Lung microvascular endothelial cell (primary cell): ENCODE measurements around the gene DCLK2. TPM values are rescaled to one million over a fixed set of nuclear protein-coding genes. Genes with fewer than 3 reads are reported as not detected.

Source experiments
- DNase-seq, 2 donors: peaks; one replicate each; pipeline versions ENCODE4 v3.0.0 to v3.0.0-alpha.2; 2010; ENCODE audit warnings: low read depth in 2 of 2
- total RNA-seq: library from RNA; depleted of rRNA; stranded (reverse); fragments of >200 nt; gene quantifications from 2 replicates; pipeline ENCODE4 v1.2.1, GENCODE V29; 2014

DCLK2 gene
- total RNA-seq, 1 donor from 2014 or later: 1.2 TPM

DNA sequence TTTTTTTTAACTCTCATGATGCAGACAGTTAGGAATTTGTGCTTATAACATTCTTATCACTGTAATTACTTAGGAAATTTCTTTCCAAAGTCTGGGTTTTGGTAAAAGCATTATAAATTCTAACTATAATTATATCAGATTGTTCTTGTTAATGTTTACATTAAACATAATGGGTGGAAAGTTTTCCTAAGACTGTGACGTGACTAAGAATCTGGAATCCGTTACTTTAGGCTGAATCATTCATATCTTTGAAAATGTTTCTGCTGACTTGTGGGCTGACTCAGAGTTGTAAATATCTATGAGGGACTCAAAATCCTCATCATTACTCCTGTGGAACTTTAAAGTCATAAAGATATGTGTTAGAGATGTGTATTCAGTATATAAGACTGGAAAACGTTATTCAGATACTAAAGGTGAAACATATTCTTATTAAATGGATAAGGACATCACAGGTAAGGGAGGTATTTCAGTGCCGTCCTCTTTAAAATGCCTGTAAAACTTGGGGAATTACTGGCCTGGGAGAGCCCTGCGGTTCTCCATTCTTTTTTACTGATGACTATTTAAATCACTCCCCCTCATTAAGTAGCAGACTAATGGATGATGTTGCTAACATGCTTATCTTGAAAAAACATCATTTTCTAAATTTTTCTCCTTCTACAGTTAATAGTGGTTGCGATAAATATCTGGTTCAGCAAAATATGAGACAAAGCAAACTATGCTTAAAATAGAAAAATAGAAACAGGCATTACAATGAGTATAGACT is 159.0 kb downstream of the DCLK2 start:
- DNase-seq: peak in 1 of 2 donors; percentile 89

DNA sequence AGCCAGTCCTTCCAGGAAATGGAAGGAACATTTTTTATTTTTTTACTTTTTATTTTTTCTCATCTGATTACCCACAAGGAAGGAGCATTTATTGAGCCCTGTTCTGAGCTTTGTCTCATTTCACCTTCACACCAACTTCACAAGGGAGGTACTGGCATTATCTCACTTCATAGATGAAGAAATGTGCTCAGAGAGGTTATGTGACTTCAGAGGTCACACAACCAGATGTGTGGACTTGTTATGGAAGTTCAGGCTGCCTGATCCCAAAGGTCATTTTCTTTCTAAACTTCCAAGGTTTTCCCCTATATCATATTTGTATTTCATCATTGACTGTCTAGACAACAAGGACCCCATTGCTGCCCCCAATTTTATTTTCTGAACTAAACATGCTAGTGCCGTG is 160.3 kb downstream of the DCLK2 start:
- DNase-seq: no peak

- no peak for DNase-seq
Measured at GRCh38 chr4:150240011-150240410, 161.8 kb downstream of the DCLK2 start.

- DNase-seq: peak; percentile 53 to 67
Measured at GRCh38 chr4:150242820-150243458, 164.7 kb downstream of the DCLK2 start.

DNA sequence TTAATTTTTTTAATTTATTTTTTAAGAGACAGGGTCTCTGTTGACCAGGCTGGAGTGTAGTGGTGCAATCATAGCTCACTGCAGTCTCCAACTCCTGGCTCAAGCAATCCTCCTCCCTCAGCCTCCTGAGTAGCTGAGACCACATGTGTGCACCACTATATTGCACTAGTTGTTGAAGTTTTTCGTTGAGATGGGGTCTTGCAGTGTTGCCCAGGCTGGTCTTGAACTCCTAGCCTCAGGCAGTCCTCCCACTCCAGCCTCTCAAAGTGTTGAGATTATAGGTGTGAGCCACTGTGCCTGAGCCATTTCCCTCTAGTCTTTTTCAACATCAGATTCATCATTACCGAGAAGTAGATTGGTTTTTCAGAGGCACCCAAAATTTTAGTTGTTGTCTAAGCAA is 165.7 kb downstream of the DCLK2 start:
- no peak for DNase-seq

DNA sequence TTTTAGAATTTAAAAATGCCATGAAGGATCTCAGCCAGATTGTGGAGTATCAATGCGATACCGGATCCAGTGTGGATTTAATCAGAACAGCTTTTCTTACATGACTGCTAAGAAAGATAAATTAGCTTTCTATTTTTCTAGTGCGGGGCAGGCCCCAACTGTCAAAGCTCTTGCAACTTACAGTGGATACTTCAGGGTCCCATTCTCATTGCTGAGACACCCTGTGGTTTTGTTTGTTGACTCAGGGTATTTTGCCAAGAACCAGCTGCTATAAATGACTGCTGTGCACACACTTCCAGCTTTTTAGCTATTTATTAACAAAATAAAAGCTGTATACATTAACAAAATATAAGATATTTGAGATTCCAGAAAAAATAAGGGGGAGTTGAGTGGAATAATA is 166.4 kb downstream of the DCLK2 start:
- peak in 1 of 2 donors; percentile 17 for DNase-seq

- DNase-seq: no peak
Measured at GRCh38 chr4:150247184-150247583, 168.9 kb downstream of the DCLK2 start.

DNA sequence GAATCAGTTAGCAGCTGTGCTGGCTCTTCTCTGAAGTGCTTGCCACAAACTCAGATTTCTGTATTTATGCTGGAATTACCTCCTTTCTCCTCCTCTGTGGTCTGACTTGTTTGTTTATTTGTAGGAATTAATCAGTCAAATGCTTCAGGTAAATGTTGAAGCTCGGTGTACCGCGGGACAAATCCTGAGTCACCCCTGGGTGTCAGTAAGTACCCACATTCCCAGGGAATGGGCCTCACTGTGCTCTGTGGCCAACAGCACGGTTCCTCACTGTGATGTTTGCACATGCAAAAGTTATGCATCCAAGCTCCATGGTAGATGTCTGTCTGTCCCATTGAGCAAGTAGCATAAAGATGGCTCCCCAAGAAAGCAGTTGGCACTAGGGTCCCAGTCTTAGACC is 169.9 kb downstream of the DCLK2 start:
- no peak for DNase-seq

- no peak for DNase-seq
Measured at GRCh38 chr4:150250293-150250997, 172.2 kb downstream of the DCLK2 start.

DNA sequence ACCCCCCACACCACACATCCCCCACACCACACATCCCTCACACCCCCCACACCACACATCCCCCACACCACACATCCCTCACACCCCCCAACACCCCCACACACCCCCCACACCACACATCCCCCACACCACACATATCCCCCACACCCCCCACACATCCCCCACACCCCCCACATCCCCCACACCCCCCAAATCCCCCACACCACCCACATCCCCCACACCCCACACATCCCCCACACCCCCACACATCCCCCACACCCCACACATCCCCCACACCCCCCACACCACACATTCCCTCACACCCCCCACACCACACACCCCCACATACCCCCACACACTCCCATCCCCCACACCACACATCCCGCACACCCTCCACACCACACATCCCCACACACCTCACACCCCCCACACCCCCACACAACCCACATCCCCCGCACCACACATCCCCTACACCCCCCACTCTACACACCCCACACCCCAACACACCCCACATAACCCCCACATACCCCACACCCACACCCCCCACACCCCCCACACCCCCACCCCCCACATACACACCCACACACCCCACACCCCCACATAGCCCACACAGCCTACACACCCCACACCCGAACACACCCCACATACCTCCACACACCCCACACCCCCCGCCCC is 172.9 kb downstream of the DCLK2 start:
- DNase-seq: no peak

DNA sequence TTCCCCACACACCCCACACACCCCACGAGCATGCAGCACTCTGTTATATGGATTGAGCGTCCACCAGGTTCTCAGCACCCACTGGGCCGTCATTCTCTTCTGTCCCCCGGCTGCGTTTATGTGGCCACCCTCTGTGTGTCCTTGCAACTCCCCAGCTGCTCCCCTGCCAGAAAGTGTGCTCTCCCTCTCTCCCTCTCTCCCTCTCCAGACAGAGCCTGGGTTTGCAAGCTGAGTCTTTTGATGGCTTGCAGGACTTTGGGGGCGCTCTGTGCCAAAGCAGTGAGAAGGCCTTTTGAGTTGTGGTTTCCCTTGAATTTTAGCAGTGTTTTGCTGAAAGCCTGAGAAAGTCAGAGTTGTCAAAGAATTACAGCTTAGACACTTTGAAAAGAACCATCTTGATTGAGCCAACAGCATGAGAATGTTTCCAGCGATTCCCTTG is 173.5 kb downstream of the DCLK2 start:
- no peak for DNase-seq

- no peak for DNase-seq
Measured at GRCh38 chr4:150252306-150252705, 174.1 kb downstream of the DCLK2 start.

- DNase-seq: no peak
Measured at GRCh38 chr4:150252741-150253140, 174.5 kb downstream of the DCLK2 start.

- no peak for DNase-seq
Measured at GRCh38 chr4:150253416-150253815, 175.2 kb downstream of the DCLK2 start.

GRCh38 chr4:150253965-150254630 is 175.9 kb downstream of the DCLK2 start:
- no peak for DNase-seq

DNA sequence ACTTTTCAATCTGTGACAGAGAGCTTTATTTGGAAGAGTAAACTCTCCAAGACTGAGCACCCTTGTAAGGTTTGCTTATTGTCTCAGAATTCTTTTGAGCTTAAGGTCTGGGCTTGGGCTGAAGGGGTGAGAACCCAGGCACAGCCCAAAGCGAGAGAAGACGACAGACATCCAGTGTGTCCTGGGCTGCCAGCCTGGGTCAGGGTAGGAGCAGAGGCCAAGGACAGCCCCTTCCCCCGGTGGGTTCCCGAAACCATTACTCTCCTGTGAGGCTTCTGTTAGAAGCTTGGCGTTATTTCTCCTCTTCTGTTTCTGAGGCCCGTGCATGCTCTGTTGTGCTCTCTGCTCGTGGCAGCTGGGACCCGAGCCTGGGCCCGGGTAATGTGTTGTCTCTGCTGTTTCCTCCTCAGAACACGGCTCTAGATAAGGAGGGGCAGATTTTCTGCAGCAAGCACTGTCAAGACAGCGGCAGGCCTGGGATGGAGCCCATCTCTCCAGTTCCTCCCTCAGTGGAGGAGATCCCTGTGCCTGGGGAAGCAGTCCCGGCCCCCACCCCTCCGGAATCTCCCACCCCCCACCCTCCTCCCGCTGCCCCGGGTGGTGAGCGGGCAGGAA is 177.5 kb downstream of the DCLK2 start:
- no peak for DNase-seq

DNA sequence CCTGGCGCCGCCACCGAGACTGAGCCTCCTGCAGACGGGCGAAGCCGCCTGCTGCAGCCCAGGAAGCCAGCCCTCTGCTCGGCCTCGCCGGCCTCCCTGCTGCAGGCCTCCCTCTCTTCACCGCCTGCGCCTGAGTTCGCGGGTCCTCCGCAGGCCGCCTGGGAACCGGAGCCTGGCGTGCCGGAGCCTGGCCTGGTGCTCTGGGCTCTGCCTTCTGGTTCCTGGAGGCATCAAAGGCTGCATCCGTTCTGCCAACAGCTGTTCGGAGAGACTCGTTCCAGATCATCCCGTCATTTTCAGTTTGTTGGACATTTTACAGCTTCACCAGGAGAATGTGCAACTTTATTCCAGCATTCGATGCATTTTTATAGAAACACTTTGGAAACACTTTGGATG is 178.0 kb downstream of the DCLK2 start:
- DNase-seq: no peak

GRCh38 chr4:150256841-150257730 is 178.8 kb downstream of the DCLK2 start:
- no peak for DNase-seq

DNA sequence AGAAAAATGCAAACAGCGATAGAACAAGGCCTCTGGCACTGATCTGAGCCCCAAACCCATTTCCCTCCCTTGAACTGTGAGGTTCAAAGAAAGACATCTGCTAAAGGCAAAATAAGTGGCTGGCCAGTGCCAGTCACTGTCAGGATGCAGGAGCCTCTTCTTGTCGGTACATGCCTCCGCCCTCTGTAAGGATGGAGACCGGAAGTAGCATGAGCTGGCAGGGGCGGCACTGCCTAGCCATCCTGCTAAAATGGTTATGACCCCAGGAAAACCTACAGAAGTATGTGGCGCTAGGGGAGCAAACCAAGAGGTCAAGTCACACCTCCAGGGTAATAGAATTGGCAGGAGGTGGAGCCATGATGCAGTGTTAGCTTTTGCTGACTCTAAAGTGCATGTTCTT is 180.3 kb downstream of the DCLK2 start:
- DNase-seq: peak in 1 of 2 donors; percentile 40
